ENCODE data around the gene FGF1.

FGF1 gene

GRCh38 chr5:142609142-142609541 is 76.7 kb downstream of the FGF1 start:
- DNase-seq: no peak

- no peak for DNase-seq
Observed at GRCh38 chr5:142608081-142608480, 77.8 kb downstream of the FGF1 start.

GRCh38 chr5:142605611-142606010 is 80.3 kb downstream of the FGF1 start:
- DNase-seq: no peak

- DNase-seq: no peak
Observed at GRCh38 chr5:142602720-142603245, 83.1 kb downstream of the FGF1 start.

GRCh38 chr5:142601432-142601831 is 84.5 kb downstream of the FGF1 start:
- no peak for DNase-seq

- DNase-seq: no peak
Observed at GRCh38 chr5:142600611-142601358, 85.1 kb downstream of the FGF1 start.

GRCh38 chr5:142600092-142600491 is 85.8 kb downstream of the FGF1 start:
- DNase-seq: no peak

GRCh38 chr5:142598338-142598700 is 87.6 kb downstream of the FGF1 start:
- no peak for DNase-seq

GRCh38 chr5:142597546-142598337 is 88.1 kb downstream of the FGF1 start:
- DNase-seq: no peak

- DNase-seq: no peak
Observed at GRCh38 chr5:142597025-142597424, 88.9 kb downstream of the FGF1 start.

- no peak for DNase-seq
Observed at GRCh38 chr5:142592365-142592764, 93.5 kb downstream of the FGF1 start.

GRCh38 chr5:142590451-142591231 is 95.2 kb downstream of the FGF1 start:
- DNase-seq: no peak

- no peak for DNase-seq
Observed at GRCh38 chr5:142589720-142590119, 96.2 kb downstream of the FGF1 start.

GRCh38 chr5:142587354-142587965 is 98.4 kb downstream of the FGF1 start:
- DNase-seq: no peak

- DNase-seq: no peak
Observed at GRCh38 chr5:142586552-142586951, 99.3 kb downstream of the FGF1 start.

- no peak for DNase-seq
Observed at GRCh38 chr5:142585451-142585850, 100.4 kb downstream of the FGF1 start.

GRCh38 chr5:142584891-142585290 is 101.0 kb downstream of the FGF1 start:
- no peak for DNase-seq

GRCh38 chr5:142578161-142578830 is 107.6 kb downstream of the FGF1 start:
- DNase-seq: no peak

GRCh38 chr5:142576804-142577203 is 109.1 kb downstream of the FGF1 start:
- DNase-seq: no peak

- no peak for DNase-seq
Observed at GRCh38 chr5:142576303-142576702, 109.6 kb downstream of the FGF1 start.

- DNase-seq: no peak
Observed at GRCh38 chr5:142572006-142572405, 113.9 kb downstream of the FGF1 start.

GRCh38 chr5:142571371-142571770 is 114.5 kb downstream of the FGF1 start:
- DNase-seq: no peak

All from KG1 (cell line).